ENCODE data around the gene MAPK8IP3.

MAPK8IP3 gene

GRCh38 chr16:1665829-1666228, 40.2 kb upstream of the MAPK8IP3 start:
- no peak overlapping the region for H3K4me3 ChIP-seq (ENCODE audit: low read depth, low read length)
- no peak for DNase-seq (ENCODE audit: low read depth)
- TF ChIP-seq, protein P1, sequence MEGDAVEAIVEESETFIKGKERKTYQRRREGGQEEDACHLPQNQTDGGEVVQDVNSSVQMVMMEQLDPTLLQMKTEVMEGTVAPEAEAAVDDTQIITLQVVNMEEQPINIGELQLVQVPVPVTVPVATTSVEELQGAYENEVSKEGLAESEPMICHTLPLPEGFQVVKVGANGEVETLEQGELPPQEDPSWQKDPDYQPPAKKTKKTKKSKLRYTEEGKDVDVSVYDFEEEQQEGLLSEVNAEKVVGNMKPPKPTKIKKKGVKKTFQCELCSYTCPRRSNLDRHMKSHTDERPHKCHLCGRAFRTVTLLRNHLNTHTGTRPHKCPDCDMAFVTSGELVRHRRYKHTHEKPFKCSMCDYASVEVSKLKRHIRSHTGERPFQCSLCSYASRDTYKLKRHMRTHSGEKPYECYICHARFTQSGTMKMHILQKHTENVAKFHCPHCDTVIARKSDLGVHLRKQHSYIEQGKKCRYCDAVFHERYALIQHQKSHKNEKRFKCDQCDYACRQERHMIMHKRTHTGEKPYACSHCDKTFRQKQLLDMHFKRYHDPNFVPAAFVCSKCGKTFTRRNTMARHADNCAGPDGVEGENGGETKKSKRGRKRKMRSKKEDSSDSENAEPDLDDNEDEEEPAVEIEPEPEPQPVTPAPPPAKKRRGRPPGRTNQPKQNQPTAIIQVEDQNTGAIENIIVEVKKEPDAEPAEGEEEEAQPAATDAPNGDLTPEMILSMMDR (IDR thresholded peaks at IDR 0.05; ENCODE audit: insufficient read depth, low read depth, low read length, missing control alignments) = no peak

- H3K4me3 ChIP-seq (ENCODE audit: low read depth, low read length) = no peak overlapping the region
- no peak for DNase-seq (ENCODE audit: low read depth)
- TF ChIP-seq, protein P1 (IDR thresholded peaks at IDR 0.05; ENCODE audit: insufficient read depth, low read depth, low read length, missing control alignments) = no peak
Measured at GRCh38 chr16:1666316-1666715, 39.7 kb upstream of the MAPK8IP3 start.

DNA sequence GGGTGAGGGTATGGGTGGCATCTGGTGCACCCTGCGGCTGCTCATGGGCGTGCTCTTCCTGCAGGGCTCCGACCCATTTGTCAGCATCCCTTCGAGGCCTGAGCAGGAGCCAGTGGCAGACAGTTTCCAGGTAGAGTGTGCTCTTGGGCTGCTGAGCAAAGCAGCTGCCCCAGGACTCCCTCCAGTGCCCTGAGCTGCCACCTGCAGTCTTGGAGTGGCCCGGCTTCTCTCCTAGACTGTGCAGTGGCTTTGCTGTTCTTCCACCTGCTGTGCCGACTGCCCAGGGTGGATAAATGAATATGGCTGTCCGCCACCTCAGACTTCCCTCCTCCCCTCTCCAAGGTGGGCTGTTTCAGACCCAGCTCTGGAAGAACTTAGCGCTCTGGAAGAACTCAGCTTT, 38.7 kb upstream of the MAPK8IP3 start:
- H3K4me3 ChIP-seq (ENCODE audit: low read depth, low read length) = no peak overlapping the region
- TF ChIP-seq, protein P1 (IDR thresholded peaks at IDR 0.05; ENCODE audit: insufficient read depth, low read depth, low read length, missing control alignments) = no peak
- no peak for DNase-seq (ENCODE audit: low read depth)

DNA sequence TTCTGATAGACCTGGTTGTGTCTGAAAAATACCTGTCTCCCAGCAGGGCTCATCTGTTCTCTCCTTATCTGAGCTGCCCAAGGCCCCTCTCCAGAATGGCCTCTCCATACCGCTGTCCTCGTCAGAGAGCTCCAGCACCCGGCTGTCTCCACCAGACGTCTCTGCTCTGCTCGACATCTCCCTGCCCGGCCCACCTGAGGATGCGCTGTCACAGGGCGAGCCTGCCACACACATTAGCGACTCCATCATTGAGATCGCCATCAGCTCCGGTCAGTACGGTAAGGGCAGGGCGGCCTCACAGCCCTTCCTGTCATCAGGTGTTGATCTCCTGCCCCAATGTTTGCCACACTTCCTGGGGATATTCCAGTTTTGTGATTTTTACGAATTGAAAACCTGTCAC, 38.1 kb upstream of the MAPK8IP3 start:
- no peak for DNase-seq (ENCODE audit: low read depth)
- TF ChIP-seq, protein P1 (IDR thresholded peaks at IDR 0.05; ENCODE audit: insufficient read depth, low read depth, low read length, missing control alignments) = no peak
- H3K4me3 ChIP-seq (ENCODE audit: low read depth, low read length) = no peak overlapping the region

GRCh38 chr16:1668612-1669319, 37.2 kb upstream of the MAPK8IP3 start:
- no peak overlapping the region for H3K4me3 ChIP-seq (ENCODE audit: low read depth, low read length)
- TF ChIP-seq, protein P1 (IDR thresholded peaks at IDR 0.05; ENCODE audit: insufficient read depth, low read depth, low read length, missing control alignments) = no peak
- no peak for DNase-seq (ENCODE audit: low read depth)

- TF ChIP-seq, protein P1 (IDR thresholded peaks at IDR 0.05; ENCODE audit: insufficient read depth, low read depth, low read length, missing control alignments) = no peak
- no peak overlapping the region for H3K4me3 ChIP-seq (ENCODE audit: low read depth, low read length)
- no peak for DNase-seq (ENCODE audit: low read depth)
Measured at GRCh38 chr16:1669698-1670097, 36.3 kb upstream of the MAPK8IP3 start.

DNA sequence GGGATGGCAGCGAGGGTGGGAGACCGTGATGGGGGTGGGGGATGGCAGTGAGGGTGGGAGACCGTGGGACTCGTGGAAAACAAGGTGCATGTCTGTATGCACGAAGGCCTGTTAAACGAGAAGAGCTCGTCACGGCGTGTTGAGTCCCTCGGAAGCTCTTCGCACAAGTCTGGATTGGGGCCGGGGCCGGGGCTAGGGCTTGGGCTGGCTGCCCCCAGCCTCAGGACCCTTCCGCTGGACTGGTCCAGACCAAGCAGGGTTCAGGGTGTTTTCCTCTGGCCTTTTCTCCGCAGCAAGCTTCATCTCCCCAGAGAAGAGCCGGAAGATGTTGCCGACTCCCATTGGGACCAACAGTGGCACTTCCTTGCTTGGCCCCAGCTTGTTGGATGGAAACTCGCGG, 35.6 kb upstream of the MAPK8IP3 start:
- no peak for DNase-seq (ENCODE audit: low read depth)

More for the DNA sequence above, 35.6 kb upstream of the MAPK8IP3 start:
- TF ChIP-seq, protein P1 (IDR thresholded peaks at IDR 0.05; ENCODE audit: insufficient read depth, low read depth, low read length, missing control alignments) = no peak
- no peak overlapping the region for H3K4me3 ChIP-seq (ENCODE audit: low read depth, low read length)
